HG03066 (cell line): ENCODE measurements around the gene INTS1.

ENCODE experiments used
- ATAC-seq: cut with Tn5 transposase; IDR thresholded peaks from one replicate; pipeline ENCODE4 v1.9.1; 2021; ENCODE audit warnings: low read depth; ENCODE audit not compliant: unreplicated experiment

Gene INTS1

GRCh38 chr7:1438208-1438607 is 66.0 kb downstream of the INTS1 start:
- no peak for ATAC-seq

- no peak for ATAC-seq
These were observed 66.9 kb downstream of the INTS1 start for GRCh38 chr7:1437155-1437880.

GRCh38 chr7:1436608-1437007 is 67.6 kb downstream of the INTS1 start:
- no peak for ATAC-seq

GRCh38 chr7:1434891-1435670 is 69.1 kb downstream of the INTS1 start:
- no peak for ATAC-seq

GRCh38 chr7:1434165-1434718 is 69.9 kb downstream of the INTS1 start:
- ATAC-seq: no peak

GRCh38 chr7:1433128-1433920 is 70.9 kb downstream of the INTS1 start:
- ATAC-seq: no peak

- no peak for ATAC-seq
These were observed 71.6 kb downstream of the INTS1 start for GRCh38 chr7:1432411-1433082.

GRCh38 chr7:1431634-1432380 is 72.4 kb downstream of the INTS1 start:
- no peak for ATAC-seq

GRCh38 chr7:1431226-1431625 is 73.0 kb downstream of the INTS1 start:
- no peak for ATAC-seq

- ATAC-seq: no peak
These were observed 73.9 kb downstream of the INTS1 start for GRCh38 chr7:1430056-1430845.

GRCh38 chr7:1428941-1429501 is 75.2 kb downstream of the INTS1 start:
- ATAC-seq: no peak

- no peak for ATAC-seq
These were observed 77.0 kb downstream of the INTS1 start for GRCh38 chr7:1427064-1427657.

GRCh38 chr7:1426474-1426873 is 77.7 kb downstream of the INTS1 start:
- no peak for ATAC-seq

- ATAC-seq: no peak
These were observed 78.7 kb downstream of the INTS1 start for GRCh38 chr7:1425292-1426136.

GRCh38 chr7:1424041-1424440 is 80.1 kb downstream of the INTS1 start:
- ATAC-seq: no peak

GRCh38 chr7:1423264-1423811 is 80.9 kb downstream of the INTS1 start:
- ATAC-seq: no peak
